Hepatic stellate cell (primary cell): Measurements from ENCODE around the gene FBXO47.

Source experiments
- DNase-seq: peaks from one replicate; pipeline ENCODE4 v3.0.0; 2011; ENCODE audit warnings: low spot score

FBXO47 gene, protein sequence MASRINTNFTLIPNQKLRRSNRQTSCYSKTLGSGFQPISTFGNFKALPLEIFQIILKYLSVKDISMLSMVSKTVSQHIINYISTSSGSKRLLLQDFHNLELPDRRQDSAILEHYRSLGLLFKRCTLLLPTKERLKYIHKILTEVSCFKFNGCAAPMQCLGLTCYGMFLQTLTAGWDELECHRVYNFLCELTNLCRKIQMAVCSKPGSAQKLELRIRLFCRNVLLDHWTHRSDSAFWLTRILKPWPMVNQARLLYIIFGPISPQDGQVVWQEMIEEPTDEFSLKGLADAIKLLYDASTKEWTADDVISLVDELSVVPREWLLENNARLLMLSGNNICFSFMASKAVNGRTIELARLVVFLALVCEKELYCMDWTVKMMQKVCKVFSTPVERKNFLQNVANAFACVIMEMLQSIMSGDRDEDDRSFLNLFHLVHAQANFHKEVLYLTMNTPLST

DNA sequence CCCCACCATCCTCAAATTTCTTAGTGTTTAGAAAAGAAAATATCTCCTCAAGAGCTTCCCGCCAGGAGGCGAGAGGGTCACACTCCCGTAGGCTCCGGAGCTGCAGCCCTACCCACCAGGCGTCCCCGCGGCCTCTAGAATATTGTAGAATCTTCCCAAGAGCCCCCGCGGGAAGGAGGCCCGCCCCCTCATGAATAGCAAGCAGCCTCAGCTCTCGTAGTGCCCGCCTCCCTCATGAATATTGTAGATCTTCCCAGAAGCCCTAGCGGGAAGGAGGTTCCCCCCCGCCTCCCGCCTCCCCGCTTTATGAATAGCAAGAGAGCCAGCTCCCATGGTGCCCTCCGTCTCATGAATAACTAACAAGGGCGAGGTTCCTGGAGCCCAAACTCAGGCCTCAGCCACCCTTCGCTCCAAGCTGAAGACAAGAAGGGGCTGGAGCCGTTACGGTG is at the start of gene FBXO47:
FBXO47 (minus strand) TSS at position 114 of the 449 bp plus-strand sequence. CDS start 4,378 bp downstream, outside the sequence.
- DNase-seq = peak; percentile 35

DNA sequence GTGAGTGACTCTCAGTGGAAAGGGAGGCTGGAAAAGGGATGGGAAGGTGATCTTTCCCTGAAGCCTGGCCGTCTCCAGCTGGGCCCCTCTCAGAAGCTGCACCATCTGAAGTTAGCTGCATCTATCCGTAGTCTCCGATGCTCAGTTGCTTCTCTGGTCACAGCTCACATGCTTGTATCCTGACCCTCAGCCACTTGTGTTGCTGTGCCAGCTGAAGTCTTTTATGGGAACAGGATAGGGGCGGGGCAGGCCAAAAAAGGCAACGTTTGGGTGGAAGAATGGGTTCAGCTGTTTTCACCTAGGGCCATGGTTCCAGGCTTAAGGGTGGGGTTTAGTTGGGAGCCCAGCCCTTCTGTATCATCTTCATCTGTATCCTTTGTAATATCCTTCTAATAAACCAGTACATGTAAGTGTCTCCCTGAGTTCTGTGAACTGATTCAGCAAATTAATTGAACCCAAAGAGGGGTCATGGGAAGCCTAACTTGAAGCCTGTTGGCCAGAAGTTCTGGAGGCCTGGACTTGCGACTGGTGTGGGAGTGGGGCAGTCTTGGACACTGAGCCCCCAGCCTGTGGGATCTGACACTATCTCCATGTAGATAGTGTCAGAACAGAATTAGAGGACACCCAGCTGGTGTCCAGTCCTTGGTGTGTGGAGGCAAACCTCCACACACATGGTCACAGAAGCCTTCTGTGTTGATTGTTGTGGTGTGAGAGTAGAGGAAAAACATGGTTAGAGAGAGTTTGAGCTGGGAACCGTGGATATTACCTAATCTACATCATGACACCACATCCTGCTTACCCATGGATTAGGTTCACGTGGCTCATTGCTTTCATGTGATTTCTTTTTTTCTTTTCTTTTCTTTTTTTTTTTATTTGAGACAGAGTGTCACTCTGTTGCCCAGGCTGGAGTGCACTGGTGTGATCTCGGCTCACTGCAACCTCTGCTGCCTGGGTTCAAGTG is 49.3 kb upstream of the FBXO47 start:
- DNase-seq = no peak

DNA sequence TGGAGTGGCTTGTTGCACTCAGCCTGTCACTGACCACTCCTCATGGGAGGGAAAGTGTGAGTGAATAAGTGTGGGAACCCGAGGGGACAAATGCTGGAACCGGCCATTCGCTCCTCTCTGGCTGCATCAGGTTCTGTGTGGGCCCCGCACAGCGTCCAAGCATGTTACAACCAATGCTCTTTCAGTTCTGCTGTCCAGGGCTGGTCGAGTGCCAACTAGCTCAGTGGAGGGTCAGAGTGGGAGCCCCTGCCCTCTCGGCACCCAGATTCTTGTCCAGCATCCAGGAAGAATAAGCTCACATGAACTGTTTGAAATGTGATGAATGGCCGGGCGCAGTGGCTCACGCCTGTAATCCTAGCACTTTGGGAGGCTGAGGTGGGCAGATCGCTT is 48.3 kb upstream of the FBXO47 start:
- no peak for DNase-seq

DNA sequence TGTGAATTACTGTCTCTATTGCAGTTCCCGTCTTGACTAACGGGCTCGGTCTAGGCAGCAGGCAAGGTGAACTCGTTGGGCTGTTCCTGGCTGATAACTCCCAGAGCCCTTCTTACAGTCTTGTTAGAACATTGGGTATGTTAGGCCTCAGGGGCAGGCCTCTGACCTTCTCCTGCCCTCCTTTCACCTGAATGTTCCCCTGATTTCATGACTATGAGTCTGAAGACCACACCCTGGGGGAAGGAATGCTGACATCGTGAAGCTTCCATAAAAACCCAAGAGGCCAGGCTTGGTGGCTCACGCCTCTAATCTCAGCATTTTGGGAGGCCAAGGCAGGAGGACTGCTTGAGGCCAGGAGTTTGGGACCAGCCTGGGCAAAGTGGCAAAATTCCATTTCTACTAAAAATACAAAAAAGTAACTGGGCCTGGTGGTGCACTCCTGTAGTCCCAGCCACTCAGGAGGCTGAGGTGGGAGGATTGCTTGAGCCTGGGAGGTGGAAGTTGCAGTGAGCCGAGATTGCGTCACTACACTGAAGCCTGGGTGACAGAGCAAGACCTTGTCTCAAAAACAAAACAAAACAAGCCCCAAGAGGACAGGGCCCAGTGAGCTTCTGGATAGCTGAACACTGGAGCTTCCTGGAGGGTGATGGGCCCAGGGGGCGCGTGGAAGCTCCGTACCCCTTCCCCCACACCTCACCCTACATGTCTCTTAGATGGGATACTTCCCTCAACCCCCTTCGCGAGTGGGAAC is 47.8 kb upstream of the FBXO47 start:
- no peak for DNase-seq

DNA sequence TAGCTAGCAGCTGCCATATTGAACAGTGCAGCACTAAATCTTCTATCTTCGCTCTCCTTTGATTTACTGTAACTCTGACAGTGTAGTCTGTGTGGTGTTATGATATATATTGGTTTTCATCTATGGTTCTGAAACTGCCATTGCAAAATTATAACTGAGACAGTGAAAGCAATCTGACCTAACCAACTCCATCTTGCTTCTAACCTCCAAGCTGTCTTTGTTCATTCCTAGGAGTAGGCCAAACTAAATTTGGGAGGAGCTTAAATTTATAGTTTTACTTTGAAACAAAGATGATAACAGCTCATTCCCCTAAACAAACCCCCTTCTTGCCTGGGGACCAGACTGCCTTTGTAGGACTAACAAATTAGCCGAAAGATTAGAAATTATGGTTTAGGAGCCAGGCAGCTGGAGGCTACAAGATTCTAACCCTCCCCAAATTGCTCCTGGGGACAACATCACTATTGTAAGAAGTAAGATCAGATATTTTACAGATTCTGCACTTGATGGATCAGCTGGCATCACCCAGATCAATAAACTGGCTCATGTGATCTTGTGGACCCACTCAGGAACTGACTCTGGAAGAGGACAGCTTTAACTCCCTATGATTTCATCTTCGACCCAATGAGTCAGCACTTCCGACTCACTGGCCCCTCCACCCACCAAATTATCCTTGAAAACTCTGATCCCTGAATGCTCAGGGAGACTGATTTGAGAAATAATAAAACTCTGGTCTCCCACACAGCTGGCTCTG is 47.0 kb upstream of the FBXO47 start:
- DNase-seq = no peak

DNA sequence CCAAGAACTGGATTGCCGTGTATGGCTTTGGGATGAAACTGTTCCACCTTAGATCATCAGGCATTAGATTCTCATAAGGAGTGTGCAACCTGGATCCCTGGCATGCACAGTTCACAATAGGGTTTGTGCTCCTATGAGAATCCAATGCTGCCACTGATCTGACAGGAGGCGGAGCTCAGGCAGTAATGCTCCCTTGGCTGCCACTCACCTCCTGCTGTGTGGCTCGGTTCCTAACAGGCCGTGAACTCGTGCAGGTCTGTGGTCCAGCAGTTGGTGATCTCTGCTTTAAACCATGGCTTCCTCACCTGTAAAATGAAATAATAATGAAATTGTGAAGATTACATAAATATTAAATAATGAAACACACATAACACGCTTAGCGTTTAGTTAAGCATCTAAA is 45.5 kb upstream of the FBXO47 start:
- DNase-seq = no peak

DNA sequence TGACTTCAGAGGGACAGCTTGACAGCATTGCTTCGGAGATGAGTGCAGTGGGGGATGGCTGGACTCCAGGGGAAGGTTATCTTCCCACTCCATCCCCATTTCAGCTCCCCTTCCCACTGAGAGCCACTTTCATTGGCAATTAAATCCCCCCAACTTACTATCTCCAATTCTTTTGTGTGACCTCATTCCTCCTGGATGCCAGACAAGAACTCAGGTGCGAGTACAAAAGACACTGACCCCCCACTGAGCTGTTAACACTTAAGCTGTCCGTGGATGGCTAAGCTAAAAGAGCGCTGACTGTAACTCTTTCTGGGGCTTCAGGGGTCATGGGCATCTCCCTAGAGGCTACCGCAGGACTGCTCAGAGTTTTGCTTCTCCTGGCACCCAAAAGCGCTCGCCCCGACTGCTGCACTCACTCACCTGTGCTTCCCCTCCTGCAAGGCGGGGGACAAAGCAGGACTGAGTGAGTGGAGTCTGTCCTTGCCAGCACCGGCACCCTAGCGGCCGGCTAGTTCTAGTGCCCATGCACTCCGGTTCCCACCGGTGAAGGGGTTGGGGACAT is 44.8 kb upstream of the FBXO47 start:
- DNase-seq = no peak

DNA sequence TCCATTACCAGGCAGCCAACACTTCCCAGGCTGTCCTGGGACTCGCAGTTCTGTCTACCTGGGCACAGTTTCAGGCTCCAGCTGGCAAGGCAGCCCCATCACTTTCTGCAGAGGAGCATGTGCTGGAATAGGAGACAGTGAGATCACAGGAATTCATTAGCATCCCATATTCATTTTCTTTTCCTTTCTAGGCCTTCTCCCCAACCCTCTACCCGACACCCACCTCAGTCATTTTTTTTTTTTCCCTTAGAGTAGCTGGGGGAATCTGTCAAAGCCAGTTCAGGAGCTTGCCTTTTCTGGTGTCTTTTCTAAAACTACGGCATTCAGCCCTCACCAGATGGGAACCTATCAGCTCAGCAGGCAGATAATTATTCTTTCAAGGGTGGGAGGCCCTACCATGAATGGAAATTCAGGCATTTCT is 42.4 kb upstream of the FBXO47 start:
- no peak for DNase-seq

DNA sequence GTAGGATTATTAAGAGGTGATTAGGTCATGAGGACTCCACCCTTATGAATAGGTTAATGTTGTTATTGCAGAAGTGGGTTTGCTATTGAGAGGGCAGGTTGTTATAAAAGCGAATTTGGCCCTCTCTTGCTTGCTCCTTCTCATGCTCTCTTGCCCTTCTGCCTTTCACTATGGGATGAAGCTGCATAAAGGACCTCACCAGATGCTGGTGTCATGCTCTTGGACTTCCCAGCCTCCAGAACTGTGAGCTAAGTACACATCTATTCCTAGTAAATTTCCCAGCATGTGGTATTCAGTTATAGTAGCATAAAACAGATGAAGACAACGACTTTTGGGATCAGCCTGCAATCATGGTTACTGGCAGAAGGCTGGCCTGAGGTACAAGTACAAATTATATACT is 41.4 kb upstream of the FBXO47 start:
- no peak for DNase-seq

DNA sequence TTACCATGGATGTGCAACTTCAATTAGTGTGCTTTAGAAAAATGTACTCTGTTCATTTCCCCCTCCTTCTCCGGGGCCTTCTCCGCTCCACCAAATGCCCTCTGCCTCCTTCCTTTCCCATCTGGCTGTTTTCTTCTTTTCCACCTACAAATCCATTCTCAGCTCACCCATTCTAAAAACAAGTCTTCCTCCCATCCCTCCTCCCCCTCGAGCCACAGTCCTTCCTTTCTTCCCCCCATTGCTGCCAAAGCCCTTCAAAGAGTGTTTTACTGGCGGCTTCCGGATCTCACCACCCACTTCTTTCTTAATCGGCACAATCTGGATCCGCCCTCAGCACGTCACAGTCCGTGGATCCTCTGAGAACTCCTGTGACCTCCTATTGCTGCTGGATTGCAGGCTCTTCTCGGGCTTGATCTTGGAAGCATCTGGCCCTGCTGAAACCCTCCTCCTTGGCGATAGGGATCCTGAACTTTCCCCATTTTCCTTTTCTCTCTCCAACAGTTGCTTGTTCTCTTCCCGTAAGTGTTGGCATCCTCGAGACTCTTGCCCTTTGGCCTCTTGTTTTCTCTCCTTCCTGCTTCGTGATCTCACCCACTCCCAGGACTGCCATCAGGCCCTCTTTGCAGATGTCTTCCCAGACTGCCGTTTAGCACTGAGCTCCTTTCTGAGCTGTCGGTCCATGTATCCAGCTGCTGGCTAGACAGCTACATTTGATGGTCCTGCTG is 36.0 kb upstream of the FBXO47 start:
- peak; percentile 61 for DNase-seq

DNA sequence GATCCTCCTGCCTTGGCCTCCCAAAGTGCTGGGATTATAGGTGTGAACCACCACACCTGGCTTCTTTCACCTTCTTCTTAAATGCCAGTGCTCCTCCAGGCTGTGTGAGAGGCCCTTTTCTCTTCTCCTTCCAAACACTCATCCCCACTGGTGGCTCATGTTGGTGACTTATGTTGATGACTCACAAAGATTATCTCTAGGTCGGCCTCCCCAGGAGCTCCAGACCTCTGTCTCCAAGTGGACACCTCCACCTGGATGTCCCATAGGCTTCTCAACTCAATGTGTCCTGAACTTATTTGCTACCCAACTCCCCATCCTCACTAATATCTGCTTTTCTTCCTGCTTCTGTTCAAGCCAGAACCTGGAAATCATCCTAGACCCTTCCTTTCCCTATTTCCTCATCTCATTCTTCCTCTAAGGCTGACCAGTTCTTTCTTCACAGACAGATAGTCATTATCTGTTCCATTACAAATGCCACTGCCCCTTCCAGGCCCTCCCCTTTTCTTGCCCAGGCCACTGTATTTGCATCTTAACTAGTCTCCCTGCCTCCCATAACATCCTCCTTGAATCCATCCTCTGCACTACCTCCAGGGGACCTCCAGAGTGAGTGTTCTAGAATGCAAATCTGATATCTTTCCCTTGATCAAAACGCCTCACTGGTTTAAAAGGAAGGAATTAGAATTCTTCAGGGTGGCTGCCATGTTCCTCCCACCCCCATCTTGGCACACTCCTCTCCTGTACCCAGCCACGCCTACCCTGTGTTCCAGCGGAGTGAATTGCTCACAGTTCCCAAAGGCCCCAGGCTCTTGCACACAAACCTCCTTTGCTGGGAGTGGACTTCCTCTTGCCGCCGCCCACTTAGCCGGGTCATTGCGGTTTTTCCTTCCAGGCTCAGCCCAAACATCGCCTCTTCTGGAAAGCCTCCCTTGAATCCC is 34.8 kb upstream of the FBXO47 start:
- peak; percentile 65 for DNase-seq

DNA sequence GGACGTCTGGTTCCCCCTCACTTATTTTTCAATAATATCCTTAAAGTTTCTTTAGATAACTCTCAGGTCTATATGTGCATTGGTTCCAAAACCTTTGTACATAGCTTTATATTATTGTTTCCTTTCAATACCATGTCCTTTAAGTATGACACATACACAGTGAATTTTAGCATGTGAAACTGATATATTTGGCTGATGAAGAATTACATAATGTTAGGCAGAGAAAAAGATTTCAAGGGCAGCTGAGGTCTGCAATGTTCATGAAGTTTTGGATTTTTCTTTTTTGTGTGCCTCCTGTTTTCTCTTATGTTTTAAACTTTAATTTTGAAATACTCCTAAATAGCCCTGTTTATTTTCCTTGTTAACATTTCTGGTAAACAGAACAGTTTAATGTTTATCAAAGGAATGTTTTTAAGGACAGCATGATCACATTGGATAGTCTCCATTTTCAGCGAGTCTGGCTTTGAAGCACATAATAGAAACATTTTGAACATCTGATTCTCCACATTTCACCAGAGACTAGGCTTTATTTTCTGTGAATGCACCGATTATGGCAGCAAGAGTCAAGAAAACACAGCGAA is 32.9 kb upstream of the FBXO47 start:
- DNase-seq = no peak

DNA sequence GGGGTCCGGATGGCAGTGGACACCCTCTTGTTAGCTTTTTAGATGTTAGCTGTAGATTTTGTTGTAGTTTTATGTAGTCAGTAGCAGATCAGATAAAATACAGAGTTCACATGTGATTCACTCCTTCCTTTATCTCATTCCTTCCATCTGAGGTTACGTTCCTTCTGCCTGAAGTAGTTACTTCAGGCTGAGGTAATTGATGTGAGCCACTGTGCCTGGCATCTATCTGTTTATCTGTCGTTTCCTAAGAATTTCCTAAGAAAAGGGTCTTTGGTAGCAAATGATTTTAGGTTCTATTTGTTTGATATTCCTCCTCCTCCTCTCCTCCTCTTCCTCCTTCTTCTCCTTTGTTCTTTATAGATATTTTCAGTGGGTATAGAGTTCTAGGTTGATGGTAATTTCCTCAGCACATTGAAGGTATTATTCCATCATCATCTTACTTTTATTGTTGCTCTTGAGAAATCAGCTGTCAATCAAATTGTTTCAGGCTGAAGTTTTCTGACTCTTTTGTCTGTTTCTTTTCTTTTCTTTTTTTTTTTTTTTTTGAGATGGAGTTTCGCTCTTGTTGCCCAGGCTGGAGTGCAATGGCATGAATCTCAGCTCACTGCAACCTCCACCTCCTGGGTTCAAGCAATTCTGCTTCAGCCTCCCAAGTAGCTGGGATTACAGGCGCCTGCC is 29.6 kb upstream of the FBXO47 start:
- DNase-seq = no peak

DNA sequence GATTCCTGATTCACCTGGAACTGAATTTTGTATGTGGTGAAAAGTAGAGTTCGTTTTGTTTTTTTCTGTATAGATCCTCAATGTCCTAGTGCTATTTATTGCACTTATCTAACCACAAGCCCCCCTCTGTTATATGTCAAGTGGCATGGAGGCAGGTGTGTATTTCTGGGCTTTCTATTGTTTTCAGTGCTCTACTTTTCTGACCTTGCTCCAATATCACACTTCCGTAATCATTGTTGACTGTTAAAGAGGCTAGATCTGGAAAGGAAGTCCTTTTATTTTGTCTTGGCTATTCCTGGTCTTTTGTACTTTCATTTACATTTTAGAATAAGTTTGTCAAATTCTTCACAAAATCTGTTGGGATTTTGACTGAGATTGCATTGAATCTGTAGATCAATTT is 26.8 kb upstream of the FBXO47 start:
- no peak for DNase-seq

DNA sequence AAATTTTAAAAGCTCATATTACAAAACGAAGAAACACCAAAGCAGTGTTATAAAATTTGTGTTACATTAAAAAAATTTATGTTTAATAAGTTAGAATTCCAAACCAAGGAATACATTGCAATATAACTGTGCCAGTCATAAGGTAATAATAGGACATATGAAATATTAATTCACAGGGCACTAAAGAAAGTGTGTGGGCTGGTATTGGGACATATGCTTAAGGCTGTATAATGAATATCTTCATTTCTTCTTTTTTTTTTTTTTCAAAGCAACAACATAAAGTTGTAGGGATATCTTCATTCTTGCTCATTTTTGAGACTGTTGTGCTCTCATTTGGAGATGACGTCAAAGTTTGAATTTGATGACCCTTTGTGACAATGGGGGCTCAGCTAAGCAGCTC is 17.5 kb upstream of the FBXO47 start:
- DNase-seq = no peak

DNA sequence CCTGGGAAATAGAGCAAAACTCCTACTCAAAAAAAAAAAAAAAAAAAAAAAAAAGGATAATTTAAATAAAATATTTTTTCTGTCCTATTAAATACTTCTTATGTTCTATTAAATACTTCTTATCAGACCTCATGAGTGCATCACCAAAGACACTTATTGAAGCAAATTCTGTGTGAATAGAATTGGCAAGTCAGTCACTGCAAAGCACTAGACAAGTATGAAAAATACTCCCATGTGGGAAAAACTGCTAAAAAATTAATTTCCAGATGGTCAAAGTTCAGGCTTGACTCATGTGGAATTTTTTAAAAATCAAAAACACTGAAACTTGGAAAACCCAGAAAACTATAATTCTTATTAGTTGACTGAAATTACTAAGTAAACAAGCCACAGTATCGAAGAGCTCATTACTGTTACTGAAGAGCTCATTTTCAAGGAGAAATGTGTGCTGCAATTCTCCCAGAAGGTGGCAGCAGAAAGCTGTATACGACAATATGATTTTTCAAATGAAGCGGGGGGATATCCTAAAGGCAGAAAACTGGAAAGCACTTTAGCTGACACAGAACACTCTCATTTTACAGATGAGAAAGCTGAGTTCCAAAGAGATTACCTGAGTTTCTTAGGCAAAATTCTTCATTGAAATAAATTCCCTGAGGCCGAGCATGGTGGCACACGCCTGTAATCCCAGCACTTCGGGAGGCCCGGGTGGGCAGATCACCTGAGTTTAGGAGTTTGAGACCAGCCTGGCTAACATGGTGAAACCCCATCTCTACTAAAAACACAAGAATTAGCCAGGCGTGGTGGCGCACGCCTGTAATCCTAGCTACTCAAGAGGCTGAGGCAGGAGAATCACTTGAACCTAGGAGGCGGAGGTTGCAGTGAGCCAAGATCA is 15.9 kb upstream of the FBXO47 start:
- peak; percentile 63 for DNase-seq

DNA sequence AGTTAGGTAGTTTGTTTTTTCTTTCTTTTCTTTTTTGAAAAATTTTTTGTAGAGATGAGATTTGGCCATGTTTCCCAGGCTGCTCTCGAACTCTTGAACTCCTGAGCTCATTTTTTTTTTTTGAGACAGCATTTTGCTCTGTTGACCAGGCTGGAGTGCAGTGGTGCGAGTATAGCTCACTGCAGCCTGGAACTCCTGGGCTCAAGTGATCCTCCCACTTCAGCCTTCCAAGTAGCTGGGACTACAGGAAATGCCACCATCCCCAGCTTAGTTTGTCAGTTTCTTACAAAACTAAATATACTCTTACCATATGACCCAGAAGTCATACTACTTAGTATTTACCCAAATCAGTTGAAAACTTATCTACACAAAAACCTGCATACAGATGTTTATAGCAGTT is 14.4 kb upstream of the FBXO47 start:
- DNase-seq = no peak
